ENCODE data around the gene CEP85. TPM values are rescaled to one million over a fixed set of nuclear protein-coding genes. Genes with fewer than 3 reads are reported as not detected.
"Not testable (repeated sequence)": the region's sequence is repeated elsewhere in the genome, so short reads cannot be mapped to it uniquely, and the experiment has no call there.

CEP85 gene
- total RNA-seq, 1 experiment from 2014 or later, result 37.2 TPM

DNA sequence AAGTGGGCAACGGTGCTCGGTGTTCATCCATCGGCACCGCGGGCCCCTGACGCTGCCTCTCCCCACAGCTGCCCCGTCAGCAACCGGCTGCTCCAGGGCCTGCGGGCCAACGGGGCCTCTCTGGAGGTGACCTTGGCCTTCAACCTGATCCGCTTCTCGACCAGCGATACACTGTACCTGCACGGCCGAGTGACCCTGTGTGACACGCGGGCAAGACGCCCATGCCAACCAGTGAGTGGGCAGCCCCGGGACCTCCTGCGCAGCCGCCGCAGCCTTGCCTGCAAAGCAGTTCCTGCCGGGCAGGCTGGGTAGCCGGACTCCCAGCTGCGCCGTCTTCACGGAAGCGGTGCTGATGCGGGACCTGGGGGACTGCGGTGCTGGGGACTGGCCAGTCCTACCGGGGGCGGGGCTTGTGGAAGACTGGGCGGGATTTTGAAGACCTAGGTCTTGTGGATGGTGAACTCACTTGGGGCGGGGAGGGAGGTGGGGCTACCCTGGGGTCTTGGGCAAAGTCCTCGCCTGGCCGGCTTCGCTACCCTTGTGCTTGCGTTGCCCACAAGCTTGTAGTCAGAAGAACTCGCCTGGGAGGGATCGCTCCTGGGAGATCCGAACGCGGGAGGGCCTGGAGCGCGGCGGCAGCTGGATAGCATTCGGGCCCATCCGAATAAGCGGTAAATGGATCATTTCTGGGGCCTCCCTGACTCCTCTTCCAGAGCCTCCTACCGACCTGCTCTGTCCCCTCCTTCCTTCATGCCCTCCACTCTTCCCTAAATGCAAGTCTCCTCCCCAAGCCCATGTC lies 8.8 kb upstream of the CEP85 start:
- Histone ChIP-seq H3K9ac (ENCODE audit: low read length) (no peak overlapping the region), H3K4me2 (ENCODE audit: low read length) (no peak overlapping the region), H3K4me3 (replicated peaks in 1 of 2; ENCODE audit: low read depth in 1 of 2, low read length in 2 of 2) (no peak overlapping the region), H3K9me2 (ENCODE audit: insufficient read depth) (no peaks in the 10 kb centered on the region), H2AFZ (ENCODE audit: low read depth, low read length, poor library complexity, severe bottlenecking) (no peak overlapping the region), H3K27ac (ENCODE audit: low read depth, low read length) (no peak overlapping the region), H3K4me1 (ENCODE audit: control insufficient read depth in 1 of 2, insufficient read depth in 2 of 2, low read length in 2 of 2) (peaks cover 7 to 9% of the 10 kb centered on the region in 2 experiments; a peak in 2 of 4 replicates), H4K20me1 (ENCODE audit: insufficient read depth) (no peaks in the 10 kb centered on the region), H3K36me3 (ENCODE audit: control insufficient read depth in 1 of 2, insufficient read depth in 2 of 2, low read length in 2 of 2) (no peaks in the 10 kb centered on the region), H3K9me3 (ENCODE audit: control insufficient read depth in 1 of 2, insufficient read depth in 1 of 2, low read depth in 1 of 2, low read length in 2 of 2) (no peaks in the 10 kb centered on the region), H3K27me3 (ENCODE audit: insufficient read depth, low read length) (no peaks in the 10 kb centered on the region), H3K79me2 (ENCODE audit: insufficient read depth, low read length) (no peaks in the 10 kb centered on the region)
- BruUV-seq (replicated peaks), result no TSS peak
- ChIA-PET POLR2A (no interaction called here), RAD21 (ENCODE audit: low non-redundant PET in 1 of 2, low total read pairs in 2 of 2, uncharacterized antibody in 2 of 2, unreplicated experiment in 2 of 2) (no interaction called here), CTCF (no interaction called here)
- DNase-seq (ENCODE audit: low read depth, low spot score), result no peak
- intact Hi-C loops (cut with micrococcal nuclease), result no loop called here
- ATAC-seq, result no peak
- no peak for TF ChIP-seq FOSL1 (IDR thresholded peaks at IDR 0.05; ENCODE audit: low read depth)

DNA sequence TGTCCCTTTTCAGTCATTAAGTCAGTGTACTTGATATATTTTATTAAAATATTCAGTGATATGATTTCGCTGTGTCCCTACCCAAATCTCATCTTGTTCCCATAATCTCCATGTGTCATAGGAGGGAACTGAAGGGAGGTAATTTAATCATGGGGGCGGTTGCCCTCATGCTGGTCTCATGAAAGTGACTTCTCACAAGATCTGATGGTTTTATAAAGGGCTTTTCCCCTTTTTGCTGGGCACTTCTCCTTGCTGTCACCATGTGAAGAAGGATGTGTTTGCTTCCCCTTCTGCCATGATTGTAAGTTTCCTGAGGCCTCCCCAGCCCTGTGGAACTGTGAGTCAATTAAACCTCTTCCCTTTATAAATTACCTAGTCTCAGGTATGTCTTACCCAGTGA lies 3.3 kb upstream of the CEP85 start:
- Histone ChIP-seq H3K79me2 (ENCODE audit: insufficient read depth, low read length) (peaks cover 16% of the 10 kb centered on the region), H3K4me1 (ENCODE audit: control insufficient read depth in 1 of 2, insufficient read depth in 2 of 2, low read length in 2 of 2) (peaks cover 4 to 14% of the 10 kb centered on the region in 2 experiments; a peak in 3 of 4 replicates)
- H2AFZ ChIP-seq (ENCODE audit: low read depth, low read length, poor library complexity, severe bottlenecking); DNase-seq (ENCODE audit: low read depth, low spot score); H3K27me3 ChIP-seq (ENCODE audit: insufficient read depth, low read length); H4K20me1 ChIP-seq (ENCODE audit: insufficient read depth); H3K4me3 ChIP-seq (replicated peaks in 1 of 2; ENCODE audit: low read depth in 1 of 2, low read length in 2 of 2); H3K4me2 ChIP-seq (ENCODE audit: low read length); RAD21 ChIA-PET (ENCODE audit: low non-redundant PET in 1 of 2, low total read pairs in 2 of 2, uncharacterized antibody in 2 of 2, unreplicated experiment in 2 of 2); ATAC-seq; H3K27ac ChIP-seq (ENCODE audit: low read depth, low read length); POLR2A ChIA-PET; H3K9me2 ChIP-seq (ENCODE audit: insufficient read depth); CTCF ChIA-PET; H3K36me3 ChIP-seq (ENCODE audit: control insufficient read depth in 1 of 2, insufficient read depth in 2 of 2, low read length in 2 of 2); BruUV-seq (replicated peaks); H3K9ac ChIP-seq (ENCODE audit: low read length); H3K9me3 ChIP-seq (ENCODE audit: control insufficient read depth in 1 of 2, insufficient read depth in 1 of 2, low read depth in 1 of 2, low read length in 2 of 2): not testable (repeated sequence)
- intact Hi-C loops (cut with micrococcal nuclease), result loop anchor here (5.0 kb wide), 2 partner anchors 53 to 123 kb away; partner anchors contain the start of gene CNKSR1
